ENCODE data around the gene SLCO2A1. TPM values are rescaled to one million over a fixed set of nuclear protein-coding genes. Genes with fewer than 3 reads are reported as not detected.

The SLCO2A1 gene
- total RNA-seq, 1 donor from 2014 or later = not detected

DNA sequence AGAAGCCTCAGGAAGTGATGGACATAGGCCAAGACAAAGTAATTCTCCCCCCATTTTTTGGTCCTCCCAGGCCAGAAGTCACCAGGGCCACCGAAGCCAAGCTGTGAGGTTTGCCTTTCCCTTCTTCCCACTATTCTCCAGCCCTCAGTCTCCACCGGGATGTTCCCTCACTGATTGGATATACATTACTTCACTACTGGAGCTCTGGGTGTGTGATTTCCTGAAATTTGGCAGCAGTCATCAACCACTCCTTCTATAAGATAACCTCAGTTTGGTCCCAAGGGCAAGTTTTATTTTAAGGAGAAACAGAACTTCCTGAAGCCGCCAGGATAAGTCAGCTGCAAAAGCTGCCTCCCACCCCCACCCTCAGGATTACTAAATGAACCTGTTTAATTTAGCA, 11.3 kb downstream of the SLCO2A1 start:
- DNase-seq (ENCODE audit: low read depth) (no peak), FAIRE-seq (no peak)
- TF ChIP-seq, protein P1, sequence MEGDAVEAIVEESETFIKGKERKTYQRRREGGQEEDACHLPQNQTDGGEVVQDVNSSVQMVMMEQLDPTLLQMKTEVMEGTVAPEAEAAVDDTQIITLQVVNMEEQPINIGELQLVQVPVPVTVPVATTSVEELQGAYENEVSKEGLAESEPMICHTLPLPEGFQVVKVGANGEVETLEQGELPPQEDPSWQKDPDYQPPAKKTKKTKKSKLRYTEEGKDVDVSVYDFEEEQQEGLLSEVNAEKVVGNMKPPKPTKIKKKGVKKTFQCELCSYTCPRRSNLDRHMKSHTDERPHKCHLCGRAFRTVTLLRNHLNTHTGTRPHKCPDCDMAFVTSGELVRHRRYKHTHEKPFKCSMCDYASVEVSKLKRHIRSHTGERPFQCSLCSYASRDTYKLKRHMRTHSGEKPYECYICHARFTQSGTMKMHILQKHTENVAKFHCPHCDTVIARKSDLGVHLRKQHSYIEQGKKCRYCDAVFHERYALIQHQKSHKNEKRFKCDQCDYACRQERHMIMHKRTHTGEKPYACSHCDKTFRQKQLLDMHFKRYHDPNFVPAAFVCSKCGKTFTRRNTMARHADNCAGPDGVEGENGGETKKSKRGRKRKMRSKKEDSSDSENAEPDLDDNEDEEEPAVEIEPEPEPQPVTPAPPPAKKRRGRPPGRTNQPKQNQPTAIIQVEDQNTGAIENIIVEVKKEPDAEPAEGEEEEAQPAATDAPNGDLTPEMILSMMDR (IDR thresholded peaks at IDR 0.05; ENCODE audit: insufficient read depth, low read length, severe bottlenecking) = no peak
- Histone ChIP-seq H3K27me3 (ENCODE audit: control insufficient read depth, insufficient read depth, low read length) (no peaks in the 10 kb centered on the region), H3K4me3 (ENCODE audit: low read depth, low read length) (no peak overlapping the region), H3K36me3 (ENCODE audit: control insufficient read depth, insufficient read depth, low read length) (no peaks in the 10 kb centered on the region)

GRCh38 chr3:134017490-134017889, 12.2 kb downstream of the SLCO2A1 start:
- H3K36me3 ChIP-seq (ENCODE audit: control insufficient read depth, insufficient read depth, low read length) = no peaks in the 10 kb centered on the region
- no peak overlapping the region for H3K4me3 ChIP-seq (ENCODE audit: low read depth, low read length)
- H3K27me3 ChIP-seq (ENCODE audit: control insufficient read depth, insufficient read depth, low read length) = no peaks in the 10 kb centered on the region
- TF ChIP-seq, protein P1 (IDR thresholded peaks at IDR 0.05; ENCODE audit: insufficient read depth, low read length, severe bottlenecking) = no peak
- no peak for FAIRE-seq
- DNase-seq (ENCODE audit: low read depth) = no peak

- TF ChIP-seq, protein P1 (IDR thresholded peaks at IDR 0.05; ENCODE audit: insufficient read depth, low read length, severe bottlenecking) = no peak
- no peak for FAIRE-seq
- Histone ChIP-seq H3K4me3 (ENCODE audit: low read depth, low read length) (no peak overlapping the region), H3K36me3 (ENCODE audit: control insufficient read depth, insufficient read depth, low read length) (no peaks in the 10 kb centered on the region), H3K27me3 (ENCODE audit: control insufficient read depth, insufficient read depth, low read length) (no peaks in the 10 kb centered on the region)
- no peak for DNase-seq (ENCODE audit: low read depth)
These were observed 15.5 kb downstream of the SLCO2A1 start for GRCh38 chr3:134014270-134014669.

DNA sequence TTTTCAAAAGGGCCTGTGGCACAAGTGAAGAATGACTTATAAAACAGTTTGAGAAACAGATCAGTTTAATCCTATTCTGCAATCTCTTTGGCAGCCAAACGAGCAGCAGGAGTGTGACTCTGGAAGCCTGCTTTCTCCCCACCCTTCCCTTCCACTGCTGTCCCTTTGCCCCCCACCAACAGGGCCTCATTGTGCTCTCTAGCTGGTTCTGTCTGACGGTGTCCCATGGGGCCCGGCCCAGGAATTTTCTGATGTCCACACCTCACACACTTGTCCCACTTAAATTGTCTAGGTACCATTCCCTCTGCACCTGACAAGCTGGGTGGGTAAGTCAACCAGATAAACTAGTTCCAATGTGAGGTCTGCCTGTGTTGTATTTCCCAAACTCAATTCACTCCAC, 16.4 kb downstream of the SLCO2A1 start:
- TF ChIP-seq, protein P1 (IDR thresholded peaks at IDR 0.05; ENCODE audit: insufficient read depth, low read length, severe bottlenecking) = no peak
- Histone ChIP-seq H3K27me3 (ENCODE audit: control insufficient read depth, insufficient read depth, low read length) (no peaks in the 10 kb centered on the region), H3K36me3 (ENCODE audit: control insufficient read depth, insufficient read depth, low read length) (no peaks in the 10 kb centered on the region), H3K4me3 (ENCODE audit: low read depth, low read length) (no peak overlapping the region)
- no peak for DNase-seq (ENCODE audit: low read depth)
- no peak for FAIRE-seq

- no peak overlapping the region for H3K4me3 ChIP-seq (ENCODE audit: low read depth, low read length)
- FAIRE-seq (no peak), DNase-seq (ENCODE audit: low read depth) (peak; percentile 59)
- H3K36me3 ChIP-seq (ENCODE audit: control insufficient read depth, insufficient read depth, low read length) = no peaks in the 10 kb centered on the region
- H3K27me3 ChIP-seq (ENCODE audit: control insufficient read depth, insufficient read depth, low read length) = no peaks in the 10 kb centered on the region
- TF ChIP-seq, protein P1 (IDR thresholded peaks at IDR 0.05; ENCODE audit: insufficient read depth, low read length, severe bottlenecking) = no peak
These were observed 20.3 kb downstream of the SLCO2A1 start for GRCh38 chr3:134009345-134010000.

DNA sequence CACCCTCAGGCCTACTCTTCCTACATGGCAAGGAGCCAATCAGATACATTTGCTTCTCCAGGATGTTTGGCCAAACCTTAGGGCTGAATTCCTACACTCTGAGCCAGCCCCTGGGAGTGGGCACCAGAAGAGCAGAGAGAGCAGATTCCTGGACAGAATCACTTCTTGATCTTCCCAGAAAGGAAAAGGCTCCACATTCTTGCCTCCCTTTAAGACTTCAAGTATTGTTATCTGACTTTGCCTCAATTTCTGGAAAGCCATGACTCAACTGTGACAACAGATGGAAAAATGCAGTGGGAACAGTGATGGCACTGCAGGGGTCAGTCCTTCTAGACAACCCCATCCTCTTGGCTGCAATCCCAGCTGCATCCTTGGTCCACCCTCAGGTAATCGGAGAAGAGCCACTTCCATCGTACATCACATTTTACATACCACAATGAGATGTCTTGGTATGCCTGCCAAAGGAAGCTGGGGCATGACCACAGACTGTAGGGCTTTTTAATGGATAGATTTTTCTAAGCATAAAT, 21.0 kb downstream of the SLCO2A1 start:
- H3K36me3 ChIP-seq (ENCODE audit: control insufficient read depth, insufficient read depth, low read length) = no peaks in the 10 kb centered on the region

More for the DNA sequence above, 21.0 kb downstream of the SLCO2A1 start:
- H3K27me3 ChIP-seq (ENCODE audit: control insufficient read depth, insufficient read depth, low read length) = no peaks in the 10 kb centered on the region
- FAIRE-seq (no peak), DNase-seq (ENCODE audit: low read depth) (peak; percentile 87)
- TF ChIP-seq, protein P1 (IDR thresholded peaks at IDR 0.05; ENCODE audit: insufficient read depth, low read length, severe bottlenecking) = no peak
- no peak overlapping the region for H3K4me3 ChIP-seq (ENCODE audit: low read depth, low read length)
